ENCODE measurements around the gene DRAP1.

GRCh38 chr11:65903715-65904114, 15.5 kb upstream of the DRAP1 start:
- TF ChIP-seq EZH2 (IDR thresholded peaks at IDR 0.05; ENCODE audit: low read depth, unreplicated experiment) (no peak), CTCF (conservative IDR thresholded peaks at IDR 0.05; ENCODE audit: low read depth in 2 of 2) (no peak), CREB1 (CRISPR knock-in tag; IDR thresholded peaks at IDR 0.05; ENCODE audit: low read depth) (no peak), REST (IDR thresholded peaks at IDR 0.05; ENCODE audit: unreplicated experiment) (no peak), EZH2phosphoT487 (IDR thresholded peaks at IDR 0.05; ENCODE audit: unreplicated experiment) (no peak), JUNB (IDR thresholded peaks at IDR 0.05; ENCODE audit: unreplicated experiment) (no peak)
